Glutamatergic neuron (in vitro differentiated cells): ENCODE data around the gene KRTAP5-1. TPM values are rescaled to one million over a fixed set of nuclear protein-coding genes. Genes with fewer than 3 reads are reported as not detected.
"Not testable (repeated sequence)": the region's sequence is repeated elsewhere in the genome, so short reads cannot be mapped to it uniquely, and the experiment has no call there.

Source experiments
- DNase-seq: peaks from one replicate; pipeline ENCODE4 v3.0.0; 2022
- H3K27ac Mint-ChIP-seq: one replicate; pipeline ENCODE4 v1.8.0; 2020; ENCODE audit warnings: mild to moderate bottlenecking, mixed read lengths, inconsistent platforms; ENCODE audit not compliant: unreplicated experiment
- H3K27me3 Mint-ChIP-seq: one replicate; pipeline ENCODE4 v1.8.0; 2020; ENCODE audit warnings: mild to moderate bottlenecking, moderate library complexity, mixed read lengths, inconsistent platforms; ENCODE audit not compliant: unreplicated experiment
- H3K36me3 Mint-ChIP-seq: one replicate; pipeline ENCODE4 v1.8.0; 2020; ENCODE audit warnings: mild to moderate bottlenecking, mixed read lengths, inconsistent platforms; ENCODE audit not compliant: unreplicated experiment
- H3K4me1 Mint-ChIP-seq: one replicate; pipeline ENCODE4 v1.8.0; 2020; ENCODE audit warnings: mild to moderate bottlenecking, low read depth, mixed read lengths, inconsistent platforms; ENCODE audit not compliant: unreplicated experiment
- H3K4me3 Mint-ChIP-seq: one replicate; pipeline ENCODE4 v1.8.0; 2020; ENCODE audit warnings: mild to moderate bottlenecking, mixed read lengths, inconsistent platforms; ENCODE audit not compliant: unreplicated experiment
- H3K9me3 Mint-ChIP-seq: one replicate; pipeline ENCODE4 v1.8.0; 2020; ENCODE audit warnings: mild to moderate bottlenecking, moderate library complexity, mixed read lengths, inconsistent platforms; ENCODE audit not compliant: unreplicated experiment
- CTCF ChIP-seq: fragments of 200-600 bp; sonication (generic); IDR thresholded peaks from one replicate; pipeline ENCODE4 v1.5.0; 2021; ENCODE audit not compliant: partially characterized antibody, unreplicated experiment
- long read RNA-seq: library from polyadenylated mRNA; unstranded; transcript quantifications from one replicate; pipeline ENCODE4 v2.0.0, GENCODE V29; 2020; ENCODE audit not compliant: unreplicated experiment
- total RNA-seq: library from RNA; stranded (reverse); fragmentation: NEBNext Ultra II Directional; extraction: Animal tissue kit (Norgen Biotek cat#: 25700); gene quantifications from one replicate; pipeline ENCODE4 v1.2.1, GENCODE V29; 2021; ENCODE audit not compliant: unreplicated experiment

The KRTAP5-1 gene
- not detected for total RNA-seq
- long read RNA-seq, result 0 reads

DNA sequence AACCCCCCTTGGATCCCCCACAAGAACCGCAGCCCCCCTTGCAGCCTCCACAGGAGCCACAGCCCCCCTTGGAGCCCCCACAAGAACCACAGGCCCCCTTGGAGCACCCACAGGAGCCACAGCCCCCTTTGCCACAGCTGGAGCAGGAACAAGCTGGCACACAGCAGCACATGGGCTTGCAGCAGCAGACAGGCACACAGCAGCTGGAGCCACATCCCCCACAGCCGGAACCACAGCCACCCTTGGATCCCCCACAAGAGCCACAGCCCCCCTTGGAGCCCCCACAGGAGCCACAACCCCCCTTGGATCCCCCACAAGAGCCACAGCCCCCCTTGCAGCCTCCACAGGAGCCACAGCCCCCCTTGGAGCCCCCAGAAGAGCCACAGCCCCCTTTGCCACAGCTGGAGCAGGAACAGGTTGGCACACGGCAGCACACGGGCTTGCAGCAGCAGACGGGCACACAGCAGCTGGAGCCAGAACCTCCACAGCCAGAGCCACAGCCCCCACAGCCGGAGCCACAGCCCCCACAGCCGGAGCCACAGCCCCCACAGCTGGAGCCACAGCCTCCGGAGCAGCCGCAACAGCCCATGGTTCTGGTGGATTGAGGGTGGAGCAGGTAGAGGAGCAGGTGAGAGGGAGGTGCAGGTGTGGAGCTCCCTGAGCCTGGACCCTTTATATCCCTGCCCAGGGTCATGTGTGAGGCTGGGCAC lies at the start of gene KRTAP5-1:
TSS of gene KRTAP5-1 (minus strand) at position 623 of the 710 bp plus-strand sequence. CDS start at position 589, 34 bp downstream.
- H3K9me3 Mint-ChIP-seq, H3K27me3 Mint-ChIP-seq, H3K4me3 Mint-ChIP-seq, DNase-seq, H3K27ac Mint-ChIP-seq: not testable (repeated sequence)
- Mint-ChIP-seq H3K4me1 (peaks cover 19% of the 10 kb centered on the region), H3K36me3 (peaks cover 23% of the 10 kb centered on the region)

GRCh38 chr11:1633864-1634263 lies 48.8 kb upstream of the KRTAP5-1 start:
- Mint-ChIP-seq H3K4me1 (no peaks in the 10 kb centered on the region), H3K27me3 (peaks cover 2% of the 10 kb centered on the region), H3K9me3 (peaks cover 4% of the 10 kb centered on the region), H3K36me3 (no peaks in the 10 kb centered on the region), H3K4me3 (no peak overlapping the region), H3K27ac (no peak overlapping the region)
- DNase-seq, result no peak
- no peak for TF ChIP-seq CTCF

DNA sequence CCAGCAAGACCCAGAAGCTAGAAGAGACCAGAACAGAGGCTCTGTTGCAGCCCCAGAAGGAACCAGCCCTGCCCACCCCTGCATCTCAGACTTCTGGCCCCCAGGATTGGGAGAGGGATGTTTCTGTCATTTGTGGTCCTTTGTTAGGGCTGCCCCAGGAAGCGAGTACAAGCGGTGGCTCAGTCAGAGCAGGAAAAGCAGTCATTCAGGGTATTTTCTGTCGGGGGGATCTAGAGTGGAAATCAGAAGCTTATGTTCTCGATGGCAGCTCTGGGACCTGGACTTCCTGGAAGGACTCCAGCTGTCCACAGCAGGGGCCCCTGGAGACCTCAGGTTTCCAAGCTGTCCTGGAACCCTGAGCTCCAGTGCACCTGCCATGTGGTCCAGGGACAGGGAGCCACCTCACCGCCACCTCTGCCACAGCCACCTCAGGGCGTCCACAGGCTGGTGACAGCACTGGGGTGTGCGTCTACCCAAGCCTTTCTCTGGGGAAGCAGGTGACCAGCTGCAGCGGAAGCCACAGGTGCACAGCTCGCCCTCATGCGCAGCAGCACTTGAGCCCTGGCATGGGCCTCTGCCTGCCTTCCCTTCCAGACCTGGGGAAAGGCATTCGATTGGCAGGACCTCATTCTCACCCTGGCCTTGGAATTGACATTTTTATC lies 47.1 kb upstream of the KRTAP5-1 start:
- Mint-ChIP-seq H3K27me3 (peaks cover 2% of the 10 kb centered on the region), H3K36me3 (no peaks in the 10 kb centered on the region), H3K4me3 (no peak overlapping the region), H3K4me1 (no peaks in the 10 kb centered on the region), H3K9me3 (peaks cover 4% of the 10 kb centered on the region), H3K27ac (no peak overlapping the region)
- TF ChIP-seq CTCF, result no peak
- no peak for DNase-seq

GRCh38 chr11:1631066-1631568 lies 46.0 kb upstream of the KRTAP5-1 start:
- TF ChIP-seq CTCF, result no peak
- H3K27me3 Mint-ChIP-seq, result peaks cover 4% of the 10 kb centered on the region
- DNase-seq, result no peak
- H3K27ac Mint-ChIP-seq, result no peak overlapping the region
- peak overlapping the region; percentile 9 for H3K4me3 Mint-ChIP-seq
- H3K36me3 Mint-ChIP-seq, result no peaks in the 10 kb centered on the region
- H3K4me1 Mint-ChIP-seq, result no peaks in the 10 kb centered on the region
- peaks cover 4% of the 10 kb centered on the region for H3K9me3 Mint-ChIP-seq

DNA sequence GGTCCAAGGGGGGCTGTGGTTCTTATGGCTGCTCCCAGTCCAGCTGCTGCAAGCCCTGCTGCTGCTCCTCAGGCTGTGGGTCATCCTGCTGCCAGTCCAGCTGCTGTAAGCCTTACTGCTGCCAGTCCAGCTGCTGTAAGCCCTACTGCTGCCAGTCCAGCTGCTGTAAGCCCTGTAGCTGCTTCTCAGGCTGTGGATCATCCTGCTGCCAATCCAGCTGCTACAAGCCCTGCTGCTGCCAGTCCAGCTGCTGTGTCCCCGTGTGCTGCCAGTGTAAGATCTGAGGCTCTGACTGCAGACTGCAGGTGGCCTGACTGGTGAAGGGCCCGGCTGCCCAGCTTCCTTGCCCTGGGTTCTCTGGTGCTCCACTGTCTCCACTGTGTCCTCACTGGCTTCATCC lies 45.2 kb upstream of the KRTAP5-1 start:
- DNase-seq, result no peak
- Mint-ChIP-seq H3K4me3 (no peak overlapping the region), H3K36me3 (no peaks in the 10 kb centered on the region), H3K27me3 (peaks cover 4% of the 10 kb centered on the region), H3K9me3 (peaks cover 4% of the 10 kb centered on the region), H3K4me1 (no peaks in the 10 kb centered on the region), H3K27ac (no peak overlapping the region)
- TF ChIP-seq CTCF, result no peak
